ENCODE measurements around the gene ATP5MK. TPM values are rescaled to one million over a fixed set of nuclear protein-coding genes. Genes with fewer than 3 reads are reported as not detected.

Gene ATP5MK
- total and polyA plus RNA-seq, 2 of the 8 experiments (the other 6 are each of a cell fraction or from before 2014, with no cell fraction given), result 280 to 312 TPM

DNA sequence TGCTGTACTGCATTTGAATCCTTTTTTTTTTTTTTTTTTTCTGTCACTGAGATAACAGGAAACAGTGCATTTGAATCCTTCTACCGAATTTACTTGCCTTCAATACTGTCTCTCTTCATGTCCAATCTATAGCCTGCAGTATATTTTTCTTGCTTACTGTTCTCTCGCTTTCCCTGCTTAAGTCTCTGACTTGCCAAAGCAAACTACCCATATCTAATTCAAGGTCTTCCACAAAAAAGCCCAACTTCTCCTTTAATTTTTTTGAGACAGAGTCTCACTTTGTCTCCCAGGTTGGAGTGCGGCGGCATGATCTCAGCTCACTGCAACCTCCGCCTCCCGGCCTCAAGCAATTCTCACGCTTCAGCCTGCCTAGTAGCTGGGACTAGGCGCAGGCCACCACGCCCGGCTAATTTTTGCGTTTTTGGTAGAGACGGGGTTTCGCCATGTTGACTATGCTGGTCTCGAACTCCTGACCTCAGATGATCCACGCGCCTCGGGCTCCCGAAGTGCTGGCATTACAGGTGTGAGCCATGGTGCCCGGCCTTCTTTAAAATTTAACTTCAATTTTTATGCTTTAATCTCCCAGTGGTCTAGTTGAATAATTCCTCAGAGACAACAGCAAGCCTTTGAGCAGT lies 1.0 kb upstream of the ATP5MK start:
- DNase-seq (ENCODE audit: low read depth in 1 of 2, low spot score in 2 of 2), result no peak
- Histone ChIP-seq H3K27me3 (replicated peaks in 1 of 4; ENCODE audit: control insufficient read depth in 3 of 4, extremely low read depth in 1 of 4, insufficient read depth in 3 of 4, low read length in 3 of 4) (no peaks in the 10 kb centered on the region), H3K18ac (ENCODE audit: extremely low read depth, low read length) (no peak overlapping the region), H3K4ac (replicated peaks; ENCODE audit: insufficient read length, low read depth, low read length) (no peak overlapping the region), H2AK5ac (ENCODE audit: low read depth, low read length) (0 out of 2 replicates have a peak overlapping the region, but pooled peaks have one; percentile 4), H3K23me2 (ENCODE audit: low read depth, low read length) (peaks cover 13% of the 10 kb centered on the region), H2BK20ac (ENCODE audit: low read length) (no peak overlapping the region), H3K9me3 (ENCODE audit: insufficient read depth in 2 of 2, low read depth in 1 of 2, low read length in 1 of 2) (no peaks in the 10 kb centered on the region), H3K79me2 (ENCODE audit: control insufficient read depth in 1 of 2, insufficient read depth in 2 of 2, low read length in 2 of 2) (peaks cover 14 to 56% of the 10 kb centered on the region in 2 experiments), H4K8ac (ENCODE audit: extremely low read depth, insufficient read depth, low read length) (peak overlapping the region; percentile 7; the same call in 1 of the 2 replicates), H4K5ac (ENCODE audit: insufficient read length, low read depth, low read length) (no peak overlapping the region), H3K56ac (replicated peaks; ENCODE audit: insufficient read length, low read depth, low read length) (no peak overlapping the region), H3K4me3 (ENCODE audit: extremely low read depth in 1 of 4, insufficient read depth in 2 of 4, low read depth in 3 of 4, low read length in 4 of 4) (peak overlapping the region; percentile 96 to 99 (median 96)), H3K9ac (replicated peaks in 1 of 4; ENCODE audit: extremely low read depth in 1 of 4, low read depth in 3 of 4, low read length in 3 of 4) (peak overlapping the region; percentile 78 to 92 (median 84)), H3K23ac (ENCODE audit: insufficient read length) (no peak overlapping the region), H2BK5ac (ENCODE audit: low read depth, low read length) (no peak overlapping the region), H2BK12ac (ENCODE audit: low read depth, low read length) (no peak overlapping the region), H4K20me1 (replicated peaks in 1 of 2; ENCODE audit: control insufficient read depth in 1 of 2, insufficient read depth in 2 of 2, low read length in 2 of 2) (peaks cover 2% of the 10 kb centered on the region in 2 experiments), H3K4me1 (replicated peaks in 1 of 4; ENCODE audit: control insufficient read depth in 3 of 4, insufficient read depth in 4 of 4, low read length in 3 of 4) (peaks cover 0 to 10% (median 2%) of the 10 kb centered on the region in 4 experiments; a peak in 6 of 7 replicates), H3K79me1 (ENCODE audit: low read depth, low read length) (peaks cover 12% of the 10 kb centered on the region), H2BK120ac (replicated peaks; ENCODE audit: low read depth, low read length) (no peak overlapping the region), H3K27ac (ENCODE audit: low read depth, low read length) (no peak overlapping the region), H2AFZ (ENCODE audit: low read length) (no peak overlapping the region), H4K91ac (replicated peaks; ENCODE audit: insufficient read length, low read length) (no peak overlapping the region), H3K4me2 (ENCODE audit: insufficient read depth in 1 of 2, low read depth in 2 of 2, low read length in 2 of 2) (peak overlapping the region; percentile 76 to 95), H3K36me3 (ENCODE audit: control insufficient read depth in 2 of 4, insufficient read depth in 4 of 4, low read length in 3 of 4) (peaks cover 19 to 55% (median 27%) of the 10 kb centered on the region in 4 experiments), H3K14ac (ENCODE audit: insufficient read length) (no peak overlapping the region), H2BK15ac (ENCODE audit: low read length) (no peak overlapping the region)
- POLR2A ChIA-PET (ENCODE audit: partially characterized antibody), result interaction anchor here (0.8 to 2.5 kb wide), 5 partner anchors 8 to 92 kb away, joined by 3 to 13 read pairs (median 4); no protein-coding TSS in a partner anchor
- no peak for FAIRE-seq
- CTCF ChIA-PET (ENCODE audit: partially characterized antibody), result interaction anchor here (0.8 to 1.7 kb wide), 3 partner anchors 15 to 64 kb away, joined by 3 to 4 read pairs (median 4); no protein-coding TSS in a partner anchor
- WGBS, 2 experiments (ENCODE audit: extremely low coverage in 1 of 2, insufficient coverage in 1 of 2, insufficient read length in 1 of 2, insufficient replicate concordance in 2 of 2, low coverage in 1 of 2, low lambda C conversion rate in 2 of 2, missing lambda C conversion rate in 1 of 2), result 87% methylated on average over 19 of the region's 19 CpGs; no CpG with 5 or more reads in 1 of the 2 experiments
- TF ChIP-seq NRF1 (IDR thresholded peaks at IDR 0.05; ENCODE audit: low read depth, low read length) (no peak), JUN (IDR thresholded peaks at IDR 0.05; ENCODE audit: low read depth, low read length) (no peak), POLR2A (IDR thresholded peaks at IDR 0.05; ENCODE audit: control extremely low read depth in 1 of 2, low read depth in 2 of 2, low read length in 2 of 2) (no peak), KDM1A (IDR thresholded peaks at IDR 0.05; ENCODE audit: borderline replicate concordance, low read length) (no peak), RNF2 (IDR thresholded peaks at IDR 0.05; ENCODE audit: borderline replicate concordance, low read depth, low read length, missing control alignments, poor library complexity, severe bottlenecking) (no peak), SP4 (IDR thresholded peaks at IDR 0.05; ENCODE audit: low read length) (no peak), SRF (IDR thresholded peaks at IDR 0.05; ENCODE audit: low read depth, low read length) (no peak), CBX8 (IDR thresholded peaks at IDR 0.05; ENCODE audit: borderline replicate concordance, low read depth, low read length) (no peak), EZH2 (IDR thresholded peaks at IDR 0.05; ENCODE audit: low read depth, low read length, severe bottlenecking) (no peak), SP2 (IDR thresholded peaks at IDR 0.05; ENCODE audit: low read length) (no peak), RXRA (IDR thresholded peaks at IDR 0.05; ENCODE audit: insufficient read depth, low read depth, low read length) (no peak), CEBPB (IDR thresholded peaks at IDR 0.05; ENCODE audit: low read depth, low read length) (no peak), TAF7 (optimal IDR thresholded peaks at IDR 0.05; ENCODE audit: borderline replicate concordance, low read depth, low read length) (no peak)

All from H1 (cell line).